Measurements from ENCODE around the gene NCF4.

Gene NCF4

GRCh38 chr22:36902143-36902926 lies 41.5 kb downstream of the NCF4 start:
- no peaks in the 10 kb centered on the region for H3K4me1 ChIP-seq
- H3K4me3 ChIP-seq (ENCODE audit: low read depth, low read length), result no peak overlapping the region
- DNase-seq, result no peak
- H3K27me3 ChIP-seq, result no peaks in the 10 kb centered on the region
- H3K36me3 ChIP-seq, result no peaks in the 10 kb centered on the region
- no peaks in the 10 kb centered on the region for H3K9me3 ChIP-seq
- no peak for TF ChIP-seq CTCF (IDR thresholded peaks at IDR 0.05; ENCODE audit: low read depth, low read length)

- H3K27me3 ChIP-seq, result no peaks in the 10 kb centered on the region
- TF ChIP-seq CTCF (IDR thresholded peaks at IDR 0.05; ENCODE audit: low read depth, low read length), result peak; percentile 20
- no peak for DNase-seq
These were observed 43.6 kb downstream of the NCF4 start for GRCh38 chr22:36904260-36904880.

GRCh38 chr22:36907253-36908195 lies 46.7 kb downstream of the NCF4 start:
- no peaks in the 10 kb centered on the region for H3K4me1 ChIP-seq
- peaks cover 9% of the 10 kb centered on the region for H3K27me3 ChIP-seq
- no peak for TF ChIP-seq CTCF (IDR thresholded peaks at IDR 0.05; ENCODE audit: low read depth, low read length)
- no peak overlapping the region for H3K4me3 ChIP-seq (ENCODE audit: low read depth, low read length)
- no peak for DNase-seq
- no peaks in the 10 kb centered on the region for H3K9me3 ChIP-seq
- no peaks in the 10 kb centered on the region for H3K36me3 ChIP-seq

More at GRCh38 chr22:36904260-36904880, 43.6 kb downstream of the NCF4 start:
- H3K4me1 ChIP-seq, result no peaks in the 10 kb centered on the region
- no peak overlapping the region for H3K4me3 ChIP-seq (ENCODE audit: low read depth, low read length)
- H3K36me3 ChIP-seq, result no peaks in the 10 kb centered on the region
- H3K9me3 ChIP-seq, result no peaks in the 10 kb centered on the region

GRCh38 chr22:36910461-36910860 lies 49.7 kb downstream of the NCF4 start:
- no peak overlapping the region for H3K4me3 ChIP-seq (ENCODE audit: low read depth, low read length)
- no peak for TF ChIP-seq CTCF (IDR thresholded peaks at IDR 0.05; ENCODE audit: low read depth, low read length)
- H3K4me1 ChIP-seq, result no peaks in the 10 kb centered on the region
- no peak for DNase-seq
- no peaks in the 10 kb centered on the region for H3K9me3 ChIP-seq
- H3K36me3 ChIP-seq, result no peaks in the 10 kb centered on the region
- H3K27me3 ChIP-seq, result peaks cover 9% of the 10 kb centered on the region

- Histone ChIP-seq H3K4me3 (ENCODE audit: low read depth, low read length) (no peak overlapping the region), H3K36me3 (no peaks in the 10 kb centered on the region), H3K4me1 (no peaks in the 10 kb centered on the region), H3K27me3 (peaks cover 22% of the 10 kb centered on the region), H3K9me3 (no peaks in the 10 kb centered on the region)
- TF ChIP-seq CTCF (IDR thresholded peaks at IDR 0.05; ENCODE audit: low read depth, low read length), result no peak
- no peak for DNase-seq
These were observed 51.3 kb downstream of the NCF4 start for GRCh38 chr22:36911887-36912661.
